H1 (cell line): ENCODE data around the gene FAM83F. TPM values are rescaled to one million over a fixed set of nuclear protein-coding genes. Genes with fewer than 3 reads are reported as not detected.

Experiments used
- ASH2L ChIP-seq: fragments of 200-600, 300-600 bp; sonication (generic); IDR thresholded peaks from one replicate; pipeline ENCODE4 v1.7.1; 2017; ENCODE audit warnings: low read length
- CEBPB ChIP-seq: IDR thresholded peaks from 2 replicates; pipeline ENCODE4 v1.6.1; 2012; ENCODE audit warnings: low read depth, low read length
- KDM1A ChIP-seq: fragments of 200-600, 300-600 bp; sonication (generic); IDR thresholded peaks from 2 replicates; pipeline ENCODE4 v1.7.1; 2016; ENCODE audit warnings: mild to moderate bottlenecking, low read length, borderline replicate concordance
- POLR2A ChIP-seq, 2 experiments: IDR thresholded peaks; 1 replicate in 1 of 2; 2 replicates in 1 of 2; pipeline ENCODE4 v1.6.1; 2011; ENCODE audit warnings: low read depth in 2 of 2, low read length in 2 of 2, mild to moderate bottlenecking in 2 of 2; ENCODE audit errors: control extremely low read depth in 1 of 2
- RFX5 ChIP-seq: IDR thresholded peaks from 2 replicates; pipeline ENCODE4 v1.6.1; 2011; ENCODE audit warnings: low read depth, low read length, improper control_type of control experiment, borderline replicate concordance
- SUZ12 ChIP-seq: fragments of 200-600 bp; sonication (generic); IDR thresholded peaks from 2 replicates; pipeline ENCODE4 v1.6.1; 2012; ENCODE audit warnings: mild to moderate bottlenecking, inconsistent platforms, low read length, moderate library complexity, mixed read lengths
- polyA plus RNA-seq, 7 experiments: library from polyadenylated mRNA; depleted of rRNA in 3 of 7; stranded (reverse) in 5 of 7; unstranded in 2 of 7; fragments of >200 nt in 5 of 7; fragments of 200-250 nt in 2 of 7; gene quantifications; 1 replicate in 5 of 7; 2 replicates in 1 of 7; 4 replicates in 1 of 7; pipeline versions ENCODE4 v1.2.1 to v1.2.3, GENCODE V29; 2011 to 2013; ENCODE audit warnings: missing spikeins in 2 of 7, mixed read lengths in 2 of 7
- total RNA-seq: library from RNA; stranded (reverse); fragmentation: NEBNext Ultra II Directional; extraction: Animal tissue kit (Norgen Biotek cat#: 25700); gene quantifications from 2 replicates; pipeline ENCODE4 v1.2.1, GENCODE V29; 2021

The FAM83F gene
- total and polyA plus RNA-seq, 2 of the 8 experiments (the other 6 are each of a cell fraction or from before 2014, with no cell fraction given) = 8.6 to 18.9 TPM

DNA sequence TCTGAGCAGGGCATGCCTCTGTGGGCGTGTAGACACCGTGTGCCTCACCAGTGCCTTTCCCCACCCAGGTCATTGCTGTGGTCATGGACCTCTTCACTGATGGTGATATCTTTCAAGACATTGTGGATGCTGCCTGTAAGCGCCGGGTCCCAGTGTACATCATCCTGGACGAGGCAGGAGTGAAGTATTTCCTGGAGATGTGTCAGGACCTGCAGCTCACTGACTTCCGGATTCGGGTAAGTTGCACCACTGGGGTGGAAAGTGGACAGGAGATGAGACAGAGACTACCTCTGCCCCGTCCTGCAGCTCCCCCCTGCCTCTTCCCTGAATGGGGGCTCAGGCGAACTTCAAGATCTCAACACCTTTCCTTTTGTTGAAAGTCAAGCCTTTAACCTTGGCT lies 24.3 kb downstream of the FAM83F start (continued):
- TF ChIP-seq KDM1A (no peak), SUZ12 (no peak), POLR2A (IDR thresholded peaks at IDR 0.05; ENCODE audit: control extremely low read depth in 1 of 2, low read depth in 2 of 2, low read length in 2 of 2) (no peak), ASH2L (no peak), CEBPB (no peak), RFX5 (no peak)
